Left ventricle myocardium superior (tissue), 1 donor: ENCODE data around the gene GEMIN7. TPM values are rescaled to one million over a fixed set of nuclear protein-coding genes. Genes with fewer than 3 reads are reported as not detected.

Experiments
- ATAC-seq: fragments of 200-7000 bp; cut with Tn5 transposase; one replicate; pipeline ENCODE4 v1.9.1; 2020; ENCODE audit warnings: mild to moderate bottlenecking, moderate library complexity
- DNase-seq: peaks from one replicate; pipeline ENCODE4 v3.0.0-alpha.2; 2020
- intact Hi-C: fragments of 100-400 bp; cut with micrococcal nuclease; formaldehyde crosslinking; loops from one replicate; pipeline ENCODE4 v1.11.0; 2022
- total RNA-seq: library from RNA; stranded (reverse); fragmentation: NEBNext Ultra II Directional; extraction: Animal tissue kit (Norgen Biotek cat#: 25700); gene quantifications from one replicate; pipeline ENCODE4 v1.2.1, GENCODE V29; 2021
- donor health status: DM: no; HTN: yes; CAD: no; lungs with severe emphysema.

GEMIN7 gene
- total RNA-seq, 1 donor from 2014 or later: 14.4 TPM

GRCh38 chr19:45078390-45079062, 534 bp upstream of the GEMIN7 start:
- peak; percentile 2 for ATAC-seq
- intact Hi-C loops: no loop called here
- DNase-seq: no peak

- DNase-seq: no peak
- ATAC-seq: no peak
- intact Hi-C loops: no loop called here
These were observed 881 bp downstream of the GEMIN7 start for GRCh38 chr19:45079911-45080370.

GRCh38 chr19:45082170-45082569, 3.1 kb downstream of the GEMIN7 start:
- intact Hi-C loops: no loop called here
- ATAC-seq (no peak), DNase-seq (no peak)

GRCh38 chr19:45086480-45086879, 7.4 kb downstream of the GEMIN7 start:
- ATAC-seq: no peak
- no peak for DNase-seq
- intact Hi-C loops: no loop called here

- ATAC-seq: no peak
- intact Hi-C loops: no loop called here
- DNase-seq: no peak
These were observed 8.5 kb downstream of the GEMIN7 start for GRCh38 chr19:45087531-45087930.

GRCh38 chr19:45090034-45090433, 11.0 kb downstream of the GEMIN7 start:
- intact Hi-C loops: no loop called here
- ATAC-seq: no peak

GRCh38 chr19:45090606-45091005, 11.5 kb downstream of the GEMIN7 start:
- intact Hi-C loops: no loop called here
- DNase-seq: no peak
- no peak for ATAC-seq

More at GRCh38 chr19:45090034-45090433, 11.0 kb downstream of the GEMIN7 start:
- no peak for DNase-seq

GRCh38 chr19:45091031-45091923, 12.2 kb downstream of the GEMIN7 start:
- DNase-seq (peak; percentile 98), ATAC-seq (peak; percentile 94)
- intact Hi-C loops: no loop called here

- ATAC-seq (peak; percentile 91), DNase-seq (peak; percentile 96)
- intact Hi-C loops: no loop called here
These were observed 14.0 kb downstream of the GEMIN7 start, which contains the start of gene PPP1R37 for GRCh38 chr19:45092747-45093678. Gene PPP1R37 (plus strand): TSS chr19:45093179. CDS start chr19:45093326, 147 bp downstream.

GRCh38 chr19:45094137-45094536, 15.1 kb downstream of the GEMIN7 start:
- no peak for DNase-seq
- no peak for ATAC-seq
- intact Hi-C loops: no loop called here

- intact Hi-C loops: no loop called here
- no peak for DNase-seq
- no peak for ATAC-seq
These were observed 15.6 kb downstream of the GEMIN7 start for GRCh38 chr19:45094707-45095106.

- no peak for DNase-seq
- no peak for ATAC-seq
- intact Hi-C loops: no loop called here
These were observed 16.7 kb downstream of the GEMIN7 start for GRCh38 chr19:45095496-45096413.

- intact Hi-C loops: no loop called here
- ATAC-seq (no peak), DNase-seq (no peak)
These were observed 17.6 kb downstream of the GEMIN7 start for GRCh38 chr19:45096700-45097099.

- intact Hi-C loops: no loop called here
- DNase-seq (no peak), ATAC-seq (no peak)
These were observed 18.4 kb downstream of the GEMIN7 start for GRCh38 chr19:45097450-45097775.

GRCh38 chr19:45097776-45098520, 18.9 kb downstream of the GEMIN7 start:
- ATAC-seq: peak; percentile 70
- intact Hi-C loops: no loop called here
- DNase-seq: no peak

- intact Hi-C loops: no loop called here
- DNase-seq (peak; percentile 49), ATAC-seq (peak; percentile 35)
These were observed 19.7 kb downstream of the GEMIN7 start for GRCh38 chr19:45098521-45099466.
